Measurements from ENCODE around the gene MOAP1.
"Not testable (repeated sequence)": the region's sequence is repeated elsewhere in the genome, so short reads cannot be mapped to it uniquely, and the experiment has no call there.

MOAP1 gene

GRCh38 chr14:93184391-93185348 is at the start of gene MOAP1, which contains the start of gene LYSET:
Gene MOAP1, minus strand, starts transcription at chr14:93184897. Its CDS starts 655 bp downstream, at chr14:93184242.
Gene LYSET, plus strand, starts transcription at chr14:93185317. Its CDS starts 89 bp downstream, at chr14:93185406.
- peak; percentile 86 for DNase-seq

- DNase-seq: not testable (repeated sequence)
Observed at GRCh38 chr14:93233078-93233477, 48.4 kb upstream of the MOAP1 start.

GRCh38 chr14:93232159-93232558 is 47.5 kb upstream of the MOAP1 start:
- no peak for DNase-seq

- DNase-seq: no peak
Observed at GRCh38 chr14:93231129-93231979, 46.7 kb upstream of the MOAP1 start.

- DNase-seq: no peak
Observed at GRCh38 chr14:93230539-93230938, 45.8 kb upstream of the MOAP1 start.

- DNase-seq: no peak
Observed at GRCh38 chr14:93228550-93228949, 43.9 kb upstream of the MOAP1 start.

- DNase-seq: no peak
Observed at GRCh38 chr14:93223565-93223964, 38.9 kb upstream of the MOAP1 start.

- no peak for DNase-seq
Observed at GRCh38 chr14:93220509-93220908, 35.8 kb upstream of the MOAP1 start.

GRCh38 chr14:93219103-93219726 is 34.5 kb upstream of the MOAP1 start:
- peak; percentile 40 for DNase-seq

GRCh38 chr14:93214598-93214997 is 29.9 kb upstream of the MOAP1 start:
- DNase-seq: no peak

- no peak for DNase-seq
Observed at GRCh38 chr14:93212432-93212831, 27.7 kb upstream of the MOAP1 start.

GRCh38 chr14:93207468-93208308 is 23.0 kb upstream of the MOAP1 start:
- no peak for DNase-seq

- peak; percentile 83 for DNase-seq
Observed at GRCh38 chr14:93206793-93207467, 22.2 kb upstream of the MOAP1 start, which contains the start of the genes GON7 and UBR7. Gene GON7, minus strand, starts transcription at chr14:93207065. Its CDS starts 28 bp downstream, at chr14:93207037. Gene UBR7, plus strand, starts transcription at chr14:93207256. Its CDS starts 36 bp downstream, at chr14:93207292.

- DNase-seq: no peak
Observed at GRCh38 chr14:93201155-93201704, 16.5 kb upstream of the MOAP1 start.

- no peak for DNase-seq
Observed at GRCh38 chr14:93200553-93200952, 15.9 kb upstream of the MOAP1 start.

- no peak for DNase-seq
Observed at GRCh38 chr14:93199031-93199430, 14.3 kb upstream of the MOAP1 start.

GRCh38 chr14:93195316-93195999 is 10.8 kb upstream of the MOAP1 start:
- no peak for DNase-seq

- no peak for DNase-seq
Observed at GRCh38 chr14:93186956-93187355, 2.3 kb upstream of the MOAP1 start.

- no peak for DNase-seq
Observed at GRCh38 chr14:93186466-93186865, 1.8 kb upstream of the MOAP1 start.

- DNase-seq: no peak
Observed at GRCh38 chr14:93185349-93185720, 638 bp upstream of the MOAP1 start.
